Esophagus squamous epithelium (tissue), 4 donors: ENCODE data around the gene BCL2L13.

Experiments
- CTCF ChIP-seq, 6 experiments: fragments of 450-650 bp in 4 of 6; fragments of 200-600 bp in 2 of 6; sonication (generic) in 2 of 6; IDR thresholded peaks; one replicate each; pipeline ENCODE4 v1.5.1; 2016 to 2019; ENCODE audit warnings: antibody characterized with exemption in 6 of 6, mild to moderate bottlenecking in 4 of 6, moderate library complexity in 4 of 6
- POLR2A ChIP-seq, 4 donors: fragments of 450-650 bp; IDR thresholded peaks; one replicate each; pipeline ENCODE4 v1.6.1; 2017; ENCODE audit warnings: antibody characterized with exemption in 4 of 4, mild to moderate bottlenecking in 4 of 4, moderate library complexity in 3 of 4

DNA sequence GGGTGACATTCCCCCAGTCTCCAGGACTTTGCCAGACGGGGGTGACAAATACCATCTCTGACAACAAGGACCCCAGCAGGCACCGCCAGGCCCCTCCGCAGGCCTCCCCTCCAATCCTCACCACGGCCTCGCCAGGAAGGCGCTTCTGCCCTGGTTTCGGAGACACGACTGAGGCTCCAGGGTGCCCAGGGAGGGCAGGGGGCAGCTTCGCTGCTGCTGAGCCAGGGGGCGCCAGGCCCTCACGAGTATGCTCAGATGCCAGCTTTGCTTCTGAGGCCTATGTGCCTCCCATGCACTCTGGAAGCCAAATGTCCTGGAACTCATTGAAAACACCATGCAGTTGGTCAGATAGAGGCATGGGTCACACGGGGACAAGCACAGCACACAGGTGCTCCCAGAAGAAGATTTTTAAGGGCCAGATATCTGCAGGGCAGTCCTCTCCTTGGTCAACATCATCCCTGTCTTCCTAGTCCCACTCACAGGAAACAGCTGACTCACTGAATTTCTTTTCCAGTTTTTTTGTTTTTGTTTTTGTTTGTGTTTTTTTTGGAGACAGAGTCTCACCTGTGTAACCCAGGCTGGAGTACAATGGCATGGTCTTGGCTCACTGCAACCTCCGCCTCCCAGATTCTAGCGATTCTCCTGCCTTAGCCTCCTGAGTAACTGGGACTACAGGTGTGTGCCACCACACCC lies 115.8 kb downstream of the BCL2L13 start:
- TF ChIP-seq POLR2A (IDR thresholded peaks at IDR 0.05) (no peak), CTCF (IDR thresholded peaks at IDR 0.05) (peak in 1 of 6 experiments; percentile 17)
